GM12801 (cell line): ENCODE data around the gene NCAN.

ENCODE experiments used
- CTCF ChIP-seq: IDR thresholded peaks from one replicate; pipeline ENCODE4 v1.5.1; 2011; ENCODE audit warnings: control low read depth; ENCODE audit not compliant: insufficient read length; ENCODE audit errors: extremely low read depth

NCAN gene

GRCh38 chr19:19269952-19270694, 58.4 kb downstream of the NCAN start:
- no peak for TF ChIP-seq CTCF

- TF ChIP-seq CTCF: no peak
These were observed 59.2 kb downstream of the NCAN start for GRCh38 chr19:19270749-19271571.

GRCh38 chr19:19271828-19272599, 60.3 kb downstream of the NCAN start:
- no peak for TF ChIP-seq CTCF

- TF ChIP-seq CTCF: no peak
These were observed 62.4 kb downstream of the NCAN start for GRCh38 chr19:19274146-19274545.

- TF ChIP-seq CTCF: no peak
These were observed 63.2 kb downstream of the NCAN start for GRCh38 chr19:19274716-19275565.

- TF ChIP-seq CTCF: no peak
These were observed 64.6 kb downstream of the NCAN start for GRCh38 chr19:19276386-19276785.

GRCh38 chr19:19276851-19277250, 65.1 kb downstream of the NCAN start:
- TF ChIP-seq CTCF: no peak
